Choroid plexus epithelial cell (primary cell): Measurements from ENCODE around the gene GLDC.

Experiments used
- DNase-seq: peaks from one replicate; pipeline ENCODE4 v3.0.0-alpha.2; 2010; ENCODE audit warnings: low read depth
- H3K4me3 ChIP-seq: 2 replicates; pipeline ENCODE4 v1.5.1; 2011; ENCODE audit warnings: low read depth, mild to moderate bottlenecking, control low read depth, low read length, moderate library complexity
- TF ChIP-seq, protein P1 (sequence below): conservative IDR thresholded peaks from 2 replicates; pipeline ENCODE4 v1.5.1; 2011; ENCODE audit warnings: low read depth, mild to moderate bottlenecking, control low read depth, inconsistent platforms, low read length, moderate library complexity

GLDC gene

DNA sequence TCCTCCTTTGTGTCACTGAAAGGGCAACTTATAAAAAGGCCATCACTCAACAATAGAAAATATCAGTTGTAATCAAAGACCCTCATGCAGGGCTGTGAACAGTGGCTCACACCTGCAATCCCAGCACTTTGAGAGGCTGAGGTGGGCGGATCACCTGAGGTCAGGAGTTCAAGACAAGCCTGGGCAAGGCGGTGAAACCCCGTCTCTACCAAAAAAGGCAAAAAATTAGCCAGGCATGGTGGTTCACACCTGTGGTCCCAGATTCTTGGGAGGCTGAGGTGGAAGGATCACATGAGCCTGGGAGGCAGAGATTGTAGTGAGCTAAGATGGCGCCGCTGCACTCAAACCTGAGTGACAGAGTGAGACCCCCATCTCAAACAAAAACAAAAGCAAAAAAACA is 24.7 kb downstream of the GLDC start:
- DNase-seq: no peak
- no peak overlapping the region for H3K4me3 ChIP-seq
- TF ChIP-seq, protein P1, sequence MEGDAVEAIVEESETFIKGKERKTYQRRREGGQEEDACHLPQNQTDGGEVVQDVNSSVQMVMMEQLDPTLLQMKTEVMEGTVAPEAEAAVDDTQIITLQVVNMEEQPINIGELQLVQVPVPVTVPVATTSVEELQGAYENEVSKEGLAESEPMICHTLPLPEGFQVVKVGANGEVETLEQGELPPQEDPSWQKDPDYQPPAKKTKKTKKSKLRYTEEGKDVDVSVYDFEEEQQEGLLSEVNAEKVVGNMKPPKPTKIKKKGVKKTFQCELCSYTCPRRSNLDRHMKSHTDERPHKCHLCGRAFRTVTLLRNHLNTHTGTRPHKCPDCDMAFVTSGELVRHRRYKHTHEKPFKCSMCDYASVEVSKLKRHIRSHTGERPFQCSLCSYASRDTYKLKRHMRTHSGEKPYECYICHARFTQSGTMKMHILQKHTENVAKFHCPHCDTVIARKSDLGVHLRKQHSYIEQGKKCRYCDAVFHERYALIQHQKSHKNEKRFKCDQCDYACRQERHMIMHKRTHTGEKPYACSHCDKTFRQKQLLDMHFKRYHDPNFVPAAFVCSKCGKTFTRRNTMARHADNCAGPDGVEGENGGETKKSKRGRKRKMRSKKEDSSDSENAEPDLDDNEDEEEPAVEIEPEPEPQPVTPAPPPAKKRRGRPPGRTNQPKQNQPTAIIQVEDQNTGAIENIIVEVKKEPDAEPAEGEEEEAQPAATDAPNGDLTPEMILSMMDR: no peak

DNA sequence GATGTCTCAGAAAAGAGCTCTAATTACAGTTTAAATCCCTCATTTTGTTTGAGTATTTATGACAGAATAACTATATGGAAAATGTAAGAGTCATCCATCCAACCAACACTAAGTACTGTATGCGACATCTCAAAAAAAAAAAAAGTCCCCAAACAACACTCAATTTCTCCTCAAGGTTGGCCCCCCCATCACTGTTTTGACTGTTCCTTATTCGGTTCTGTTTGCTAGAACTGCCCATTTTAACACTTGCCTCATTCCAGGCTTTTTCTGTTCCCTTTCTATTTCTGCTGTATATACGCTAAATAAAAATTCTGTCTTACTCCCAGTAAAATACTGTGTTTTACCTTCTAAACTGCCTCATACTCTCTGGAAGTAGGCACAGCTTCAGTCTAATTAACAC is 25.2 kb downstream of the GLDC start:
- no peak overlapping the region for H3K4me3 ChIP-seq
- DNase-seq: no peak
- TF ChIP-seq, protein P1: no peak

DNA sequence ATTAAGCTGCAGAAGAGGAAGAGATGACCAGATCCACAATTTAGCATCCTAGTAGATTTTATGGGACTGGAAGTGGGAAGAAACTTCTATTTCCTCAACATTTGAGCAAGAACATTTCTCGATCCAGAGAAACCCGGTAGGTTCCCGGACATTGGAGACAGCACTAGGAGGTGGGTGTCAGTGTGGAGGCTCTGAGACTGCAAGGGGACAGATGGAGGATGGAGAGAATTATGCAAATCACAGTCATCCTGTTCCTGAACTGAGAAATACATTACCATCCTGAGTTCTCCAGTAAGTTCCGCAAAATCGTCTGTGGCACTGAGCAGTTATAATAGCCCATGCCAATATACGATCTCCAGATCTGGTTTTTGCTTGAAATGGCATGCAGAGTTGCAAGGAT is 25.6 kb downstream of the GLDC start:
- no peak overlapping the region for H3K4me3 ChIP-seq
- no peak for DNase-seq
- TF ChIP-seq, protein P1: no peak

DNA sequence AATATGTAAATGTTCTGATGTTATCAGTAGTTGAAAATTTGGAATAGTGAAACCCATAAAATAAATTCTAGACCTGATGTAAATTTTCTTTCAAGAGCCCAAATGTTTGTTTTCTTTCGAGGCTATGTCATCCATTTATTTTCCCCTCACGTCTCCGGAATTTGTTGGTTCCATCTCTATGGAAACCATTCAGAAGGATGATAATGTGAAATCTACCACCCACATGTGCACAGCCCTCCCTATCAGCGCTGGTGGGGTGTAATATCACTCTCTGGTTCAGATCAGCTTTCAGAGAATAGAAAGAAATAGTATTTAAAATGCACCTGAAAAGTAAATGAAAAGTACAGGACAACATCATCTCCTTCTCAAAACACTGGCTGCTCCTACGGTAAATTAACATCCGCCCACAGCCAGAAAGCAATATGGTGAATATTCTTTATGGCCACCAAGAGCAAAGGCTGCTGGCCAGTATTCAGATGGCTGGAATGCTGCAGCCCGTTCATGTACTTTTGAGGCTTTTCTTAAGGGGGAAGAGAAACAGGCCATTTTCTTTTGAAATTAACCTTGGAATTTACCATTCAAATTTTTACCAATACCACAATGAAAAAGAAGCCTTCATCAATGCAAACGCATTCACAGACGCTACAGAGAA is 28.5 kb downstream of the GLDC start:
- H3K4me3 ChIP-seq: no peak overlapping the region
- TF ChIP-seq, protein P1: no peak
- DNase-seq: no peak

DNA sequence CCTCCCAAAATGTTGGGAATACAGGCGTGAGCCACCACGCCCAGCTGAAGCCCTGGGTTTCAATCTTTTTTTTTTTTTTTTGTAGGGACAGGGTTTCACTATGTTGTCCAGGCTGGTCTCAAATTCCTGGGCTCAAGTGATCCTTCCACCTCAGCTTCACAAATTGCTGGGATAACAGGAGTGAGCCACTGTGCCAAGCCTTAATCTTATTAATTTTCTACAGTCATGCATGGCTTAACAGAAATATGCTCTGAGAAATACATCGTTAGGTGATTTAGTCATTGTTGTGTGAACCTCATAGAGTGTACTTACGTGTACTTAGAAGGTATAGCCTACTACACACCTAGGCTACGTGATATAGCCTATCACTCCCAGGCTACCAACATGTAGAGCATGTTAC is 31.0 kb downstream of the GLDC start:
- DNase-seq: no peak
- no peak overlapping the region for H3K4me3 ChIP-seq
- TF ChIP-seq, protein P1: no peak

DNA sequence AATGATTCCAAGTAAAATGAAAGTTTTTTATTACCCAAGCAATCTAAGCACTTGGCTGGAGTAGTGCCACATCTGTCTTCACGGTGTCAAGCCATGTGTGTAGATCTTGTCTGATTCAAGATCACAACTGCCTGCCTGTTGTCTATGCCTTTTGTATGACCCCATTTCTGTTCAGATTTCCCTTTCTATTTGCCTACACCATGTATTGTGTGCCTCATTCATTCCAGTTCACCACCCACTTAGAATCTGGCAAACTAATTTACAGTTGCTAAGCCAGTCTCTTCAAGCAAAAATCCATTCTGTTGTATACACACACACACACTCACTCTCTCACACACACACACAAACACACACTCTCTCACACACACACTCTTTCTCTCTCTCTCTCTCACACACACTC is 33.7 kb downstream of the GLDC start:
- no peak overlapping the region for H3K4me3 ChIP-seq
- no peak for DNase-seq
- TF ChIP-seq, protein P1: no peak

DNA sequence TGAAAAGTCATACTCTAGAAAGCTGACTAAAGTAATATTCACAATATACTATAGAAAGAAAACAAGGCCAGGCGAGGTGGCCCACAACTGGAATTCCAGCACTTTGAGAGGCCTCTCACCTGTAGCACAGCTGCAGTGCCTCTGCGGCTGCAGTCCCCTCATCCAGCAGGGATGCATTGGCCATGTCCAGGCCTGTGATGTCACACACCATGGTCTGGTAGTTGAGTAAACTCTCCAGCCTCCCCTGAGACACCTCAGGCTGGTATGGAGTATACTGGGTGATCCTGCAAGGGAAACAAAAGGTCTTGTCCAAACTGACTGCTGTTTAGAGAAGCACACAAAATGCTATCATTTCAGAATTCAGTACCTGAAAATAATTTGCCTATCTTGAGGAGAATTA is 35.5 kb downstream of the GLDC start:
- DNase-seq: no peak
- no peak overlapping the region for H3K4me3 ChIP-seq
- TF ChIP-seq, protein P1: no peak
